GM12864 (cell line): ENCODE results near the gene CDA.

Experiments used
- DNase-seq: peaks from one replicate; pipeline ENCODE4 v3.0.0-alpha.2; 2011; ENCODE audit warnings: low read depth
- H3K4me3 ChIP-seq: 2 replicates; pipeline ENCODE4 v1.5.1; 2011; ENCODE audit warnings: mild to moderate bottlenecking, low read depth, low read length, control low read depth
- TF ChIP-seq, protein P1 (sequence below): IDR thresholded peaks from 2 replicates; pipeline ENCODE4 v1.5.1; 2011; ENCODE audit warnings: low read depth, mild to moderate bottlenecking, moderate library complexity, low read length, control low read depth, inconsistent platforms; ENCODE audit errors: missing control alignments

The CDA gene

DNA sequence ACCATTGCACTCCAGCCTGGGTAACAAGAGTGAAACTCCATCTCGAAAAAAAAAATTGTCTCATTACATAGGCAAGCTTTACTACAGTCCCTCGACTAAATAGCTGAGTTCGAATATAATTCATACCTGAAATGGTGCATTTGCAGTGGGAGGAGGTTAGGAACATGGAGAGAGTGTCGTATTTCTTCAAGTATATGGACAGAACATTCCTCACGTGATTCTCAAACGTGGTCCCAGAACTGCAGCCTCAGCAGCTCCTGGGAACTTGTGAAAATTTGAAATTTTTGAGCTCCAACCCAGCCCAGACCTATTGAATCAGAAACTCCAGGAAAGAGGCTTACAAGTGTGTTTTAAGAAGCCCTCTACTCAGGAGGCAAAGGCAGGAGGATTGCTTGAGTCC is 7.2 kb downstream of the CDA start:
- TF ChIP-seq, protein P1, sequence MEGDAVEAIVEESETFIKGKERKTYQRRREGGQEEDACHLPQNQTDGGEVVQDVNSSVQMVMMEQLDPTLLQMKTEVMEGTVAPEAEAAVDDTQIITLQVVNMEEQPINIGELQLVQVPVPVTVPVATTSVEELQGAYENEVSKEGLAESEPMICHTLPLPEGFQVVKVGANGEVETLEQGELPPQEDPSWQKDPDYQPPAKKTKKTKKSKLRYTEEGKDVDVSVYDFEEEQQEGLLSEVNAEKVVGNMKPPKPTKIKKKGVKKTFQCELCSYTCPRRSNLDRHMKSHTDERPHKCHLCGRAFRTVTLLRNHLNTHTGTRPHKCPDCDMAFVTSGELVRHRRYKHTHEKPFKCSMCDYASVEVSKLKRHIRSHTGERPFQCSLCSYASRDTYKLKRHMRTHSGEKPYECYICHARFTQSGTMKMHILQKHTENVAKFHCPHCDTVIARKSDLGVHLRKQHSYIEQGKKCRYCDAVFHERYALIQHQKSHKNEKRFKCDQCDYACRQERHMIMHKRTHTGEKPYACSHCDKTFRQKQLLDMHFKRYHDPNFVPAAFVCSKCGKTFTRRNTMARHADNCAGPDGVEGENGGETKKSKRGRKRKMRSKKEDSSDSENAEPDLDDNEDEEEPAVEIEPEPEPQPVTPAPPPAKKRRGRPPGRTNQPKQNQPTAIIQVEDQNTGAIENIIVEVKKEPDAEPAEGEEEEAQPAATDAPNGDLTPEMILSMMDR: no peak
- no peak for DNase-seq
- H3K4me3 ChIP-seq: no peak overlapping the region

DNA sequence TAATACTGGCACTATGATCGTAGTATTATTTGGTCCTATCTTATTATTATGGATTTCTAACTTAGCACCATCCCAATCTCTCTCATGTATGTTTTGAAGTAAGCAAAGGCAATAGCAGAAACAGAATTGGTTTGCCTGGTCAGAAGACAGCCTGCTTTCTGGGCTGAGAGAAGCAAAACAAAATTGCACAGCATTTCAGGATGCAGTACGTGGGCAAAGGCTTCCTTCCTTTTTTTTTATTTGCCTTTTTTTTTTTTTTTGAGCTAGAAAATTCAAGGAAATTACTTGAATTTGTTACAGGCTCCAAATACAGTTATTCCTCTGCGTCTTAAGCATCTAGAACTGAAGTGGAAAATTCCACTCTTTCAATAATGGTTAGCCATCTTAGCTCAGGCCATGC is 8.8 kb downstream of the CDA start:
- no peak overlapping the region for H3K4me3 ChIP-seq
- no peak for DNase-seq
- TF ChIP-seq, protein P1: no peak

DNA sequence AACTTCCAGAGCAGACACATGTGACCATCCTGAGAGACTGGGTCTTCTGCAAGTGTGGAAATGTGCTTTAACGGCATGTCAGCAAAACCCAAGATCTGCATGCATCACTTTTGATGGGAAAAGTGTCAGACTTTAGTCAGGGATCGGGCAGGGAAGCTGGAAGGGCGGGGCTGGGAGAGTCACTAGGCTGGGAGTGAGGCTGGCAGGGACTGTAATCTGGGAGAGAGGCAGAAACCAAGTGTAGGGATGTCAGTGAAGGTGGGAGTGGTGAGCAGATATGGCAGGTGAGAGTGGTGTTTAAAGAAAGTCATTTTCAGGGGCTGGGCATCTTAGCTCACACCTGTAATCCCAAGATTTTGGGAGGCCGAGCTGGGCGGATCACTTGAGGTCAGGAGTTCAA is 11.3 kb downstream of the CDA start:
- H3K4me3 ChIP-seq: no peak overlapping the region
- DNase-seq: no peak
- TF ChIP-seq, protein P1: no peak

DNA sequence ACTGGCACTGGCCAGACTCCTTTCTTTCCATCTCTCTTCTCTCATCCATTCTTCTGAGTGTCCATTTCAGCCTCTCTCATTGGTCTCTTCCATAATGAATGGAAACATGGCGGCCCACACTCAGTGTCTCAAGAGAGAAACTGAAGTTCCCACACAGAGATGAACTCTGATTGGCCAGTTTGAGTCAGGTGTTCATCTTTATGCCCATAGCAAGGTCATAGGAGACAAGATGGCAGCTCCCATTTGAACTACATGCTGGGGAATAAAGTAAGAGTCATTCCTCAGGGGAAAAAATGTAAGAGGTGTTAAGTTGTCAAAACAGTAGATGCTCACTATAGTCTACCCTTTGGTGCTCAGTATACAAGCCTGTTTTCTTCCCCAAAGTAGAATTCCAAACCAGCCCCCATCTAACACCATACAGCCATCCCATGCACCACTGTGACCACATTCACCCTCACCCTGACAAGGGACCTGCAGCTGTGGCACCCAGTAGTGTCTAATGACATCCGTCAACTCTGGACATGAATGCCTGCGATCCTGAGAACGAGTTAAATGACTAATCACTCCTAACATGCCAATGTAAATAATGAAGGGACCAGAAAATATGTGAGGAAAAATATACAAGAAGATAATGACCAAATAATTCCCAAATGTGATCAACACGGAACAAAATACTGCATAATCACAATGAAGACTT is 12.4 kb downstream of the CDA start:
- DNase-seq: no peak
- no peak overlapping the region for H3K4me3 ChIP-seq
- TF ChIP-seq, protein P1: no peak

DNA sequence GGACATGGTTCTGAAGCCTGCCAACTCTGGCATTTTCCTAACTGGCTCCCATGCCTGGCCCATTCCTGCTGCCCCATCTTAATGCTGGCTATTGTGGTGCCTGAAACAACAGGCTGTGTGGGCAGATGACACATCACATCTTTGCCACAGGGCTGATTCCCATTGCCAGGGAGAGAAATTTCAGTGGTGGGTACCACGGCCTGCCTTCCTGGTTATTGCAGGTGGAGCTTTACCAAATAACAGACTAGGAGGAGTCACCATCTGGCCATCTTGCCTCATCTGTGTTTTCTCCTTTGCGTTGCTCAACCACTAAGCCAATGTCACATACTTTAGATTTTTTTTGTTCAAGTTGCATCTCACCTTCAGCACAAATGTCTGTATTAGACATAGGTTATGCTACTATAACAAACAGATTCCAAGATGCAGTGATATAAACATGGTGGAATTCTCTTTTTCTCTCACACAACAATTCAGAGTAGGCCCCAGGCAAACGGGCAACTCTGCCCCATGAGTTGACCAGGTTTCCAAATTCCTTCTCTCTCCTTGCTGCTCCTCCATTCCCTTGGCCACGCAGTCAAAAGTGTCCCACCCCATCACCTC is 14.1 kb downstream of the CDA start:
- TF ChIP-seq, protein P1: no peak
- H3K4me3 ChIP-seq: no peak overlapping the region
- DNase-seq: no peak

DNA sequence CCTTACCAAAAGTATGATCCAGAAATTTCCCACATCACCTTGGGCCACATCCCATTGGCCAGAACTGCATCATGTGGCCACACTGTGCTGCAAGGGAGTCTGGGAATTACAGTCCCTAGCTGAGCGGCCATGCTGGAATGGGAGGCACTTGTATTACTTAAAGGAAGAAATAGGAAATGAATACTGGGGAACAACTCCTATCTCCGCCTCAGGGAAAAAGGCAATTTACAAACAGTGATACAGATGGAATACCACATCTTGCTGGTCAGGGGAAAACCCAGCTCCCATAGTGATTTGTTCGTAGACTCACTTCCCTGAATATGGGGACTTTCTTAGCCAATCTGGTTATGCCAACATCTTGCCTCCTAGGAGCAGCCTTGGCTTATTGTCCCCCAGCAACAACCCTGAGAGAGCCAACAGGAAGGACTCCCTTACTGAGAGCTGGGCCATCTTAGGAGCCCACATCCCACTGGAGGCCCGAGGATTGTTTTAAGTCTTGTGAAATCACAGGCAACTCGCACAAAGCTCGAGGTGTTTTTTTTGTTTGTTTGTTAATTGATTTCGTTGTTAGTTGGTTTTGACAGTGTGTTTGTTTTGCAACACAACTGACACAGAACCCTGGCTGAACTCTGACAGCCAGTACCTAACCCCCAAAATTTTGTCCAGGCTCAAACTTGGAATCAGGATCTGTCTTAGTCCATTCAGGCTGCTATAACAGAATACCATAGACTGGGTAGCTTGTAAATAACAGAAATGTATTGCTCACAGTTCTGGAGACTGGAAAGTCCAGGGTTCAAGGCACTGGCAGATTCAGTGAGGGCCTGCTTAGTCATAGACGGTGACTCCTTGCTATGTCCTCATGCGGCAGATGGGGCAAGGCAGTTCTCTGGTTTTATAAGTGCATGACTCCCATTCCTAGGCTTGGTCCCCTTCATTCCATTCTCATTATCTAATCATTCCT is 14.9 kb downstream of the CDA start:
- DNase-seq: no peak
- no peak overlapping the region for H3K4me3 ChIP-seq
- TF ChIP-seq, protein P1: no peak
